Measurements from ENCODE around the gene SELENOW.
"Not testable (repeated sequence)": the region's sequence is repeated elsewhere in the genome, so short reads cannot be mapped to it uniquely, and the experiment has no call there.

SELENOW gene

GRCh38 chr19:47778049-47778953 lies at the start of gene SELENOW:
Gene SELENOW, plus strand, starts transcription at chr19:47778703. Its CDS starts 83 bp downstream, at chr19:47778786.
- peak; percentile 50 for DNase-seq (ENCODE audit: low read depth)

- peak; percentile 80 for DNase-seq (ENCODE audit: low read depth)
Measured at GRCh38 chr19:47729468-47729798, 49.1 kb upstream of the SELENOW start.

- DNase-seq (ENCODE audit: low read depth), result peak; percentile 58
Measured at GRCh38 chr19:47729799-47730520, 48.5 kb upstream of the SELENOW start.

- DNase-seq (ENCODE audit: low read depth), result no peak
Measured at GRCh38 chr19:47730521-47730889, 48.0 kb upstream of the SELENOW start.

GRCh38 chr19:47730910-47731309 lies 47.6 kb upstream of the SELENOW start:
- no peak for DNase-seq (ENCODE audit: low read depth)

- DNase-seq (ENCODE audit: low read depth), result no peak
Measured at GRCh38 chr19:47735131-47735530, 43.4 kb upstream of the SELENOW start.

- DNase-seq (ENCODE audit: low read depth), result no peak
Measured at GRCh38 chr19:47740866-47741519, 37.5 kb upstream of the SELENOW start.

- DNase-seq (ENCODE audit: low read depth), result no peak
Measured at GRCh38 chr19:47741544-47742140, 36.9 kb upstream of the SELENOW start.

GRCh38 chr19:47742634-47743033 lies 35.9 kb upstream of the SELENOW start:
- DNase-seq (ENCODE audit: low read depth), result peak; percentile 40

- peak; percentile 94 for DNase-seq (ENCODE audit: low read depth)
Measured at GRCh38 chr19:47745010-47745901, 33.2 kb upstream of the SELENOW start, which contains the start of gene NOP53. Gene NOP53, plus strand, starts transcription at chr19:47745546. Its CDS starts 14 bp downstream, at chr19:47745560.

GRCh38 chr19:47746129-47746528 lies 32.4 kb upstream of the SELENOW start:
- DNase-seq (ENCODE audit: low read depth), result not testable (repeated sequence)

GRCh38 chr19:47749326-47749725 lies 29.2 kb upstream of the SELENOW start:
- no peak for DNase-seq (ENCODE audit: low read depth)

- no peak for DNase-seq (ENCODE audit: low read depth)
Measured at GRCh38 chr19:47750752-47751151, 27.8 kb upstream of the SELENOW start.

- no peak for DNase-seq (ENCODE audit: low read depth)
Measured at GRCh38 chr19:47752440-47753211, 25.9 kb upstream of the SELENOW start.

- DNase-seq (ENCODE audit: low read depth), result no peak
Measured at GRCh38 chr19:47754206-47755064, 24.1 kb upstream of the SELENOW start.

GRCh38 chr19:47755065-47755761 lies 23.3 kb upstream of the SELENOW start:
- DNase-seq (ENCODE audit: low read depth), result no peak

- DNase-seq (ENCODE audit: low read depth), result no peak
Measured at GRCh38 chr19:47755762-47756626, 22.5 kb upstream of the SELENOW start.

GRCh38 chr19:47756627-47756929 lies 21.9 kb upstream of the SELENOW start:
- no peak for DNase-seq (ENCODE audit: low read depth)
